WTC11 (cell line): ENCODE data around the gene DGCR8. TPM values are rescaled to one million over a fixed set of nuclear protein-coding genes. Genes with fewer than 3 reads are reported as not detected.

ENCODE experiments used
- ATAC-seq: fragments of 200-7000 bp; cut with Tn5 transposase; 2 replicates; pipeline ENCODE4 v1.10.0; 2021; ENCODE audit warnings: mild to moderate bottlenecking, moderate library complexity
- CTCF ChIA-PET: fragments of 300-600 bp; sonication (Branson Sonifier 250); formaldehyde crosslinking; loops from one replicate; lab custom pipeline; 2021; ENCODE audit warnings: antibody characterized with exemption; lab: Charles Lee
- POLR2A ChIA-PET: fragments of 350-600 bp; sonication (Branson Sonifier 250); formaldehyde crosslinking; loops from one replicate; lab custom pipeline; 2021; ENCODE audit warnings: antibody characterized with exemption; lab: Charles Lee
- DNase-seq: peaks from one replicate; pipeline ENCODE4 v3.0.0; 2021; ENCODE audit warnings: low spot score
- H3K27ac Mint-ChIP-seq: 2 replicates; pipeline ENCODE4 v1.8.0; 2021; ENCODE audit warnings: mixed read lengths
- H3K27me3 Mint-ChIP-seq: 2 replicates; pipeline ENCODE4 v1.8.0; 2021; ENCODE audit warnings: low read depth, mild to moderate bottlenecking, moderate library complexity, mixed read lengths
- H3K36me3 Mint-ChIP-seq: 2 replicates; pipeline ENCODE4 v1.8.0; 2021; ENCODE audit warnings: mixed read lengths
- H3K4me1 Mint-ChIP-seq: 2 replicates; pipeline ENCODE4 v1.8.0; 2022; ENCODE audit warnings: mixed read lengths
- H3K4me3 Mint-ChIP-seq: 2 replicates; pipeline ENCODE4 v1.8.0; 2021; ENCODE audit warnings: mild to moderate bottlenecking, moderate library complexity, mixed read lengths
- H3K9me3 Mint-ChIP-seq: 2 replicates; pipeline ENCODE4 v1.8.0; 2021; ENCODE audit warnings: mixed read lengths
- ATF3 ChIP-seq: sonication (generic); formaldehyde crosslinking; conservative IDR thresholded peaks from 2 replicates; pipeline ENCODE4 v1.8.1; 2022; ENCODE audit warnings: mild to moderate bottlenecking, missing genetic modification reagents
- ESRRA ChIP-seq: sonication (generic); formaldehyde crosslinking; IDR thresholded peaks from 2 replicates; pipeline ENCODE4 v1.8.1; 2022; ENCODE audit warnings: mild to moderate bottlenecking, missing genetic modification reagents, borderline replicate concordance
- FOXP4 ChIP-seq: sonication (generic); formaldehyde crosslinking; IDR thresholded peaks from 2 replicates; pipeline ENCODE4 v1.8.0; 2022; ENCODE audit warnings: mild to moderate bottlenecking, missing genetic modification reagents
- IRF2 ChIP-seq: sonication (generic); formaldehyde crosslinking; IDR thresholded peaks from 2 replicates; pipeline ENCODE4 v1.8.0; 2022; ENCODE audit warnings: low read depth, missing genetic modification reagents, borderline replicate concordance
- SOX15 ChIP-seq: fragments of 250-450 bp; sonication (Bioruptor Pico); IDR thresholded peaks from 2 replicates; pipeline ENCODE4 v1.9.0; 2021; ENCODE audit warnings: mild to moderate bottlenecking
- ZNF219 ChIP-seq: sonication (generic); formaldehyde crosslinking; IDR thresholded peaks from 2 replicates; pipeline ENCODE4 v1.8.0; 2023; ENCODE audit warnings: missing genetic modification reagents, mild to moderate bottlenecking, borderline replicate concordance
- ZNF232 ChIP-seq: sonication (generic); formaldehyde crosslinking; IDR thresholded peaks from 2 replicates; pipeline ENCODE4 v1.8.0; 2022; ENCODE audit warnings: mild to moderate bottlenecking, missing genetic modification reagents
- ZNF317 ChIP-seq: sonication (generic); formaldehyde crosslinking; IDR thresholded peaks from 2 replicates; pipeline ENCODE4 v1.8.1; 2023; ENCODE audit warnings: low read depth, mild to moderate bottlenecking, moderate library complexity, missing genetic modification reagents, borderline replicate concordance
- ZNF425 ChIP-seq: fragments of 250-450 bp; sonication (Bioruptor Pico); conservative IDR thresholded peaks from 2 replicates; pipeline ENCODE4 v1.9.0; 2021; ENCODE audit warnings: mild to moderate bottlenecking
- ZNF512 ChIP-seq: sonication (generic); formaldehyde crosslinking; IDR thresholded peaks from 2 replicates; pipeline ENCODE4 v1.8.1; 2022; ENCODE audit warnings: missing genetic modification reagents, borderline replicate concordance
- total RNA-seq: library from RNA; stranded (reverse); gene quantifications from 3 replicates; pipeline ENCODE4 v1.2.3, GENCODE V29; 2021

The DGCR8 gene
- total RNA-seq, 1 experiment from 2014 or later, result 55.0 TPM

- H3K36me3 Mint-ChIP-seq, result no peaks in the 10 kb centered on the region
- no peak for DNase-seq
- H3K9me3 Mint-ChIP-seq, result no peaks in the 10 kb centered on the region
- H3K4me3 Mint-ChIP-seq, result no peak overlapping the region
- POLR2A ChIA-PET, result no interaction called here
- CTCF ChIA-PET, result interaction anchor here (0.8 to 1.7 kb wide), 2 partner anchors 9 to 135 kb away, joined by 3 to 5 read pairs; no protein-coding TSS in a partner anchor
- H3K27ac Mint-ChIP-seq, result no peak overlapping the region
- H3K27me3 Mint-ChIP-seq, result no peaks in the 10 kb centered on the region
- H3K4me1 Mint-ChIP-seq, result no peaks in the 10 kb centered on the region
- TF ChIP-seq ZNF512 (CRISPR knock-in tag), result no peak
- TF ChIP-seq FOXP4 (CRISPR knock-in tag), result no peak
- no peak for TF ChIP-seq ZNF317 (CRISPR knock-in tag)
- no peak for TF ChIP-seq ZNF232 (CRISPR knock-in tag)
- ATAC-seq, result no peak
Measured at GRCh38 chr22:20148414-20148813, 68.4 kb downstream of the DGCR8 start.

- peaks cover 3% of the 10 kb centered on the region; the same call in 1 of the 2 replicates for H3K4me1 Mint-ChIP-seq
- DNase-seq (no peak), ATAC-seq (no peak)
- CTCF ChIA-PET, result no interaction called here
- H3K27me3 Mint-ChIP-seq, result no peaks in the 10 kb centered on the region
- no peaks in the 10 kb centered on the region for H3K36me3 Mint-ChIP-seq
- no peaks in the 10 kb centered on the region for H3K9me3 Mint-ChIP-seq
- H3K27ac Mint-ChIP-seq, result no peak overlapping the region
- TF ChIP-seq IRF2 (no peak), ZNF425 (no peak)
- POLR2A ChIA-PET, result no interaction called here
- no peak overlapping the region for H3K4me3 Mint-ChIP-seq
Measured at GRCh38 chr22:20149257-20150250, 69.5 kb downstream of the DGCR8 start.

- Mint-ChIP-seq H3K4me3 (no peak within 1 kb of the TSS), H3K27ac (no peak within 1 kb of the TSS), H3K36me3 (no peaks in the 10 kb centered on the region), H3K27me3 (no peaks in the 10 kb centered on the region), H3K4me1 (peaks cover 3% of the 10 kb centered on the region; the same call in 1 of the 2 replicates), H3K9me3 (no peaks in the 10 kb centered on the region)
- no peak for DNase-seq
- no peak for TF ChIP-seq ZNF219 (CRISPR knock-in tag)
- TF ChIP-seq ATF3, result no peak
- no peak for TF ChIP-seq ESRRA (CRISPR knock-in tag)
- TF ChIP-seq SOX15, result no peak
- CTCF ChIA-PET, result interaction anchor here (0.6 to 1.0 kb wide), 4 partner anchors 36 to 382 kb away, joined by 3 to 4 read pairs (median 3); no protein-coding TSS in a partner anchor
- POLR2A ChIA-PET, result interaction anchor here (0.7 kb wide), 1 partner anchor 243 kb away, joined by 4 read pairs; the partner anchor contains the start of gene ZNF74
- no peak for ATAC-seq
Measured at GRCh38 chr22:20150381-20151275, 70.6 kb downstream of the DGCR8 start, which contains the start of gene CCDC188. Gene CCDC188 (minus strand): TSS chr22:20151055. CDS start chr22:20150986, 69 bp downstream.
